HCT116 (cell line): ENCODE measurements around the gene DCUN1D2. TPM values are rescaled to one million over a fixed set of nuclear protein-coding genes. Genes with fewer than 3 reads are reported as not detected.

Experiments
- ATAC-seq: fragments of 200-7000 bp; cut with Tn5 transposase; 2 replicates; pipeline ENCODE4 v1.9.1; 2020; ENCODE audit warnings: mild to moderate bottlenecking, moderate library complexity
- BruUV-seq: library from RNA; stranded (reverse); fragments of 400-500 nt; replicated peaks from 2 replicates; lab custom pipeline; 2021; lab: Mats Ljungman, UMichigan
- CTCF ChIA-PET: fragments of 300-600 bp; sonication (Branson Sonifier 250); formaldehyde crosslinking; loops from one replicate; lab custom pipeline; 2021; ENCODE audit warnings: antibody characterized with exemption; lab: Charles Lee
- POLR2A ChIA-PET: fragments of 300-600, 350-600 bp; sonication (Branson Sonifier 250); formaldehyde crosslinking; loops from one replicate; lab custom pipeline; 2021; ENCODE audit warnings: antibody characterized with exemption; lab: Charles Lee
- RAD21 ChIA-PET, 2 experiments: fragments of 300-600 bp; sonication (Branson Sonifier 250); formaldehyde crosslinking; loops; one replicate each; lab custom pipeline; 2023; ENCODE audit warnings: low total read pairs in 2 of 2; ENCODE audit not compliant: uncharacterized antibody in 2 of 2, unreplicated experiment in 2 of 2, low non-redundant PET in 1 of 2; lab: Charles Lee
- DNase-seq: peaks from one replicate; pipeline ENCODE4 v3.0.0-alpha.2; 2010; ENCODE audit warnings: low read depth, low spot score
- H2AFZ ChIP-seq: fragments of 200-600 bp; shearing (Covaris generic), sonication (generic); 2 replicates; pipeline ENCODE4 v1.6.1; 2017; ENCODE audit warnings: low read depth, mixed run types, mixed read lengths, antibody characterized with exemption, low read length; ENCODE audit not compliant: poor library complexity, severe bottlenecking
- H3K27ac ChIP-seq: 2 replicates; pipeline ENCODE4 v1.5.1; 2012; ENCODE audit warnings: low read depth, low read length
- H3K27me3 ChIP-seq: fragments of 200-600 bp; sonication (generic); 2 replicates; pipeline ENCODE4 v1.6.1; 2016; ENCODE audit warnings: mixed run types, low read length, mixed read lengths; ENCODE audit not compliant: insufficient read depth
- H3K36me3 ChIP-seq, 2 experiments: fragments of 200-500 bp in 1 of 2; fragments of 200-600 bp in 1 of 2; sonication (Bioruptor generic) in 1 of 2; sonication (generic) in 1 of 2; 2 replicates each; pipeline versions ENCODE4 v1.5.1 to v1.6.1; 2014 to 2016; ENCODE audit warnings: low read length in 2 of 2, inconsistent platforms in 1 of 2, mixed read lengths in 1 of 2, mixed run types in 1 of 2; ENCODE audit not compliant: insufficient read depth in 2 of 2, control insufficient read depth in 1 of 2
- H3K4me1 ChIP-seq, 2 experiments: fragments of 200-600 bp in 1 of 2; sonication (generic) in 1 of 2; 2 replicates each; pipeline versions ENCODE4 v1.5.1 to v1.6.1; 2012 to 2017; ENCODE audit warnings: low read length in 2 of 2, inconsistent platforms in 1 of 2, mild to moderate bottlenecking in 1 of 2, mixed read lengths in 1 of 2, mixed run types in 1 of 2, moderate library complexity in 1 of 2; ENCODE audit not compliant: insufficient read depth in 2 of 2, control insufficient read depth in 1 of 2
- H3K4me2 ChIP-seq: fragments of 200-600 bp; sonication (generic); 2 replicates; pipeline ENCODE4 v1.6.1; 2017; ENCODE audit warnings: mixed run types, low read length, mixed read lengths
- H3K4me3 ChIP-seq, 2 experiments: fragments of 200-600 bp in 1 of 2; sonication (generic) in 1 of 2; replicated peaks in 1 of 2; 2 replicates each; pipeline ENCODE4 v1.5.1; 2011 to 2016; ENCODE audit warnings: low read length in 2 of 2, control low read depth in 1 of 2, low read depth in 1 of 2, mild to moderate bottlenecking in 1 of 2, mixed read lengths in 1 of 2, mixed run types in 1 of 2
- H3K79me2 ChIP-seq: fragments of 200-600 bp; sonication (generic); 2 replicates; pipeline ENCODE4 v1.6.1; 2017; ENCODE audit warnings: mild to moderate bottlenecking, mixed run types, low read length, moderate library complexity, mixed read lengths; ENCODE audit not compliant: insufficient read depth
- H3K9ac ChIP-seq: fragments of 200-600 bp; sonication (generic); 2 replicates; pipeline ENCODE4 v1.6.1; 2016; ENCODE audit warnings: low read length, mixed read lengths
- H3K9me2 ChIP-seq: fragments of 200-600 bp; sonication (generic), shearing (Covaris generic); 2 replicates; pipeline ENCODE4 v1.6.1; 2017; ENCODE audit warnings: mixed run types, mild to moderate bottlenecking, moderate library complexity; ENCODE audit not compliant: insufficient read depth
- H3K9me3 ChIP-seq, 2 experiments: fragments of 200-500 bp in 1 of 2; fragments of 200-600 bp in 1 of 2; sonication (Bioruptor generic) in 1 of 2; sonication (generic) in 1 of 2; 2 replicates each; pipeline ENCODE4 v1.6.1; 2014 to 2017; ENCODE audit warnings: low read length in 2 of 2, mixed read lengths in 2 of 2, inconsistent platforms in 1 of 2, low read depth in 1 of 2, mild to moderate bottlenecking in 1 of 2, mixed run types in 1 of 2, moderate library complexity in 1 of 2; ENCODE audit not compliant: control insufficient read depth in 1 of 2, insufficient read depth in 1 of 2
- H4K20me1 ChIP-seq: fragments of 200-600 bp; sonication (generic), shearing (Covaris generic); 2 replicates; pipeline ENCODE4 v1.6.1; 2017; ENCODE audit warnings: mixed run types, mild to moderate bottlenecking, moderate library complexity; ENCODE audit not compliant: insufficient read depth
- ATF3 ChIP-seq: IDR thresholded peaks from 2 replicates; pipeline ENCODE4 v1.6.1; 2012
- EGR1 ChIP-seq: IDR thresholded peaks from 2 replicates; pipeline ENCODE4 v1.6.1; 2012; ENCODE audit warnings: low read depth
- FOSL1 ChIP-seq: IDR thresholded peaks from 2 replicates; pipeline ENCODE4 v1.6.1; 2012; ENCODE audit warnings: low read depth
- JUND ChIP-seq: IDR thresholded peaks from 2 replicates; pipeline ENCODE4 v1.6.1; 2012
- POLR2AphosphoS5 ChIP-seq: IDR thresholded peaks from 2 replicates; pipeline ENCODE4 v1.6.1; 2011; ENCODE audit warnings: mild to moderate bottlenecking, low read depth, low read length, moderate library complexity
- ZBTB33 ChIP-seq: IDR thresholded peaks from 2 replicates; pipeline ENCODE4 v1.6.1; 2011; ENCODE audit warnings: mild to moderate bottlenecking, low read length, moderate library complexity; ENCODE audit not compliant: insufficient replicate concordance; ENCODE audit errors: extremely low read depth
- ZNF274 ChIP-seq: fragments of 200-500 bp; sonication (Bioruptor generic); IDR thresholded peaks from 2 replicates; pipeline ENCODE4 v1.6.1; 2014; ENCODE audit warnings: mild to moderate bottlenecking, low read depth, low read length, inconsistent platforms
- intact Hi-C: fragments of 100-400 bp; cut with micrococcal nuclease; formaldehyde crosslinking; loops from 2 replicates; pipeline ENCODE4 v1.10.0; 2022
- total RNA-seq: library from RNA; stranded (reverse); gene quantifications from one replicate; pipeline ENCODE4 v1.2.1, GENCODE V29; 2021; ENCODE audit not compliant: unreplicated experiment
- TF ChIP-seq, protein P1 (sequence below): IDR thresholded peaks from 2 replicates; pipeline ENCODE4 v1.6.1; 2012; ENCODE audit warnings: low read depth

Gene DCUN1D2
- total RNA-seq, 1 experiment from 2014 or later = 25.4 TPM

DNA sequence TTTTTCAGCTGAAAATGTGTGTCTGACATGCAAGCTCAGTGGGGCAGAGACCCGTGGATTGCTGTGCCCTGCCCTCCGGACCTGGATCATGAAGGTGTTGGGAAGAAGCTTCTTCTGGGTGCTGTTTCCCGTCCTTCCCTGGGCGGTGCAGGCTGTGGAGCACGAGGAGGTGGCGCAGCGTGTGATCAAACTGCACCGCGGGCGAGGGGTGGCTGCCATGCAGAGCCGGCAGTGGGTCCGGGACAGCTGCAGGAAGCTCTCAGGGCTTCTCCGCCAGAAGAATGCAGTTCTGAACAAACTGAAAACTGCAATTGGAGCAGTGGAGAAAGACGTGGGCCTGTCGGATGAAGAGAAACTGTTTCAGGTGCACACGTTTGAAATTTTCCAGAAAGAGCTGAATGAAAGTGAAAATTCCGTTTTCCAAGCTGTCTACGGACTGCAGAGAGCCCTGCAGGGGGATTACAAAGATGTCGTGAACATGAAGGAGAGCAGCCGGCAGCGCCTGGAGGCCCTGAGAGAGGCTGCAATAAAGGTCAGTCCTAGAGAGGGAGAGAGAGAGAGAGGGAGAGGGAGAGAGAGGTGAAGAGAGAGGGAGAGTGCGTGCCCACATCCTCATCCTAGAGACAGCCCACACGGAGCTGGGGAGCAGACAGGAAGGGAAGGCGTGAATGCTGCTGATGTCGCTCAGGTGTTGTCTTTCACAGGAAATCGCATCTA is 5.1 kb upstream of the DCUN1D2 start:
- Histone ChIP-seq H3K9ac (no peak overlapping the region), H3K9me3 (no peaks in the 10 kb centered on the region), H3K4me3 (no peak overlapping the region), H3K4me2 (no peak overlapping the region), H3K9me2 (no peaks in the 10 kb centered on the region), H3K79me2 (peaks cover 57% of the 10 kb centered on the region), H3K36me3 (peaks cover 35 to 39% of the 10 kb centered on the region in 2 experiments; a peak in 3 of 4 replicates), H3K27ac (no peak overlapping the region), H4K20me1 (no peaks in the 10 kb centered on the region), H3K27me3 (no peaks in the 10 kb centered on the region), H2AFZ (no peak overlapping the region), H3K4me1 (peaks cover 20 to 24% of the 10 kb centered on the region in 2 experiments)
- ATAC-seq = no peak
- intact Hi-C loops = no loop called here
- DNase-seq = no peak
- no peak for TF ChIP-seq FOSL1
- no peak for TF ChIP-seq ATF3
- RAD21 ChIA-PET = no interaction called here
- no TSS peak for BruUV-seq
- CTCF ChIA-PET = no interaction called here
- POLR2A ChIA-PET = no interaction called here

DNA sequence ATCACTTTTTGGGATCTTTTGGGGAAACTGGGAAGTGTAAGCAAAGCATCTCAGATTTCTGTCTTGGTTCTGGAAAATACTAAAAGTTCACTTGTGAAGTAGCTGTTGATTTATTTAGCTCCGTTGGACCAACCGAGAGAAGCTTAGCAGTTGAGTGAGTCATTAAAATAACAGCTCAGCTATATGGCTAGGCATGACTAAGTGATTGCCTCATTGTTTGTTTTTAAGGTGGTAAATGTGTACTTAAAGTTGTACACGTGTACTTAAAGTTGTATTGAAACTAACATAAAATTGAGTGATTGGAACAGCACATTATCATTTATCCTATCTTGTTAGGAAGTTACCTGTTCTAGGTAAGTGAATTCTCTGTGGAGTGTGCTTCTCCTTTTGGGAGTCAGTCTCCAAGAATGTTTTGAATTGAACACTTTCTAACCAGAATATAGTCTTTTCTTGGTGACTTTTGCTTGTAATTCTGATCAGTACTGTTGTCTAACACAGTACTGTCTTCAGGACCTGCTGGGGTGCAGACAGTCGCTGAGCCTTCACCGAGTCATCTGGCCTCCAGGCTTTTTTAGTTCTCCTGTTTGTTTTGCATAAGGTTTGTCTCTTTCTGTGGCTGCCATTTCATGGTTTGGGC is 2.9 kb upstream of the DCUN1D2 start:
- TF ChIP-seq ZBTB33 (no peak), ZNF274 (no peak), JUND (no peak), POLR2AphosphoS5 (peak; percentile 64; the same call in 1 of the 2 replicates), EGR1 (no peak)
- TF ChIP-seq, protein P1, sequence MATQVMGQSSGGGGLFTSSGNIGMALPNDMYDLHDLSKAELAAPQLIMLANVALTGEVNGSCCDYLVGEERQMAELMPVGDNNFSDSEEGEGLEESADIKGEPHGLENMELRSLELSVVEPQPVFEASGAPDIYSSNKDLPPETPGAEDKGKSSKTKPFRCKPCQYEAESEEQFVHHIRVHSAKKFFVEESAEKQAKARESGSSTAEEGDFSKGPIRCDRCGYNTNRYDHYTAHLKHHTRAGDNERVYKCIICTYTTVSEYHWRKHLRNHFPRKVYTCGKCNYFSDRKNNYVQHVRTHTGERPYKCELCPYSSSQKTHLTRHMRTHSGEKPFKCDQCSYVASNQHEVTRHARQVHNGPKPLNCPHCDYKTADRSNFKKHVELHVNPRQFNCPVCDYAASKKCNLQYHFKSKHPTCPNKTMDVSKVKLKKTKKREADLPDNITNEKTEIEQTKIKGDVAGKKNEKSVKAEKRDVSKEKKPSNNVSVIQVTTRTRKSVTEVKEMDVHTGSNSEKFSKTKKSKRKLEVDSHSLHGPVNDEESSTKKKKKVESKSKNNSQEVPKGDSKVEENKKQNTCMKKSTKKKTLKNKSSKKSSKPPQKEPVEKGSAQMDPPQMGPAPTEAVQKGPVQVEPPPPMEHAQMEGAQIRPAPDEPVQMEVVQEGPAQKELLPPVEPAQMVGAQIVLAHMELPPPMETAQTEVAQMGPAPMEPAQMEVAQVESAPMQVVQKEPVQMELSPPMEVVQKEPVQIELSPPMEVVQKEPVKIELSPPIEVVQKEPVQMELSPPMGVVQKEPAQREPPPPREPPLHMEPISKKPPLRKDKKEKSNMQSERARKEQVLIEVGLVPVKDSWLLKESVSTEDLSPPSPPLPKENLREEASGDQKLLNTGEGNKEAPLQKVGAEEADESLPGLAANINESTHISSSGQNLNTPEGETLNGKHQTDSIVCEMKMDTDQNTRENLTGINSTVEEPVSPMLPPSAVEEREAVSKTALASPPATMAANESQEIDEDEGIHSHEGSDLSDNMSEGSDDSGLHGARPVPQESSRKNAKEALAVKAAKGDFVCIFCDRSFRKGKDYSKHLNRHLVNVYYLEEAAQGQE = no peak
- Histone ChIP-seq H3K36me3 (peaks cover 23 to 25% of the 10 kb centered on the region in 2 experiments; a peak in 3 of 4 replicates), H3K4me2 (peak overlapping the region; percentile 97), H3K4me3 (peak overlapping the region; percentile 14 to 74), H3K9ac (peak overlapping the region; percentile 34), H4K20me1 (peaks cover 6% of the 10 kb centered on the region; the same call in 1 of the 2 replicates), H3K79me2 (peaks cover 78% of the 10 kb centered on the region), H3K4me1 (peaks cover 25 to 38% of the 10 kb centered on the region in 2 experiments), H2AFZ (no peak overlapping the region), H3K9me2 (no peaks in the 10 kb centered on the region), H3K27ac (peak overlapping the region; percentile 69), H3K9me3 (no peaks in the 10 kb centered on the region), H3K27me3 (no peaks in the 10 kb centered on the region)
- ChIA-PET RAD21 (no interaction called here), POLR2A (no interaction called here), CTCF (no interaction called here)
- intact Hi-C loops = no loop called here
- peak; percentile 11; the same call in 1 of the 2 replicates for ATAC-seq
- no TSS peak for BruUV-seq
- peak; percentile 85 for DNase-seq
